CD14-positive monocyte (primary cell): ENCODE measurements around the gene CCDC85C. TPM values are rescaled to one million over a fixed set of nuclear protein-coding genes. Genes with fewer than 3 reads are reported as not detected.

Experiments used
- DNase-seq, 3 donors: peaks; one replicate each; pipeline ENCODE4 v3.0.0-alpha.2; 2011 to 2022
- H2AFZ ChIP-seq: 2 replicates; pipeline ENCODE4 v1.6.0; 2012; ENCODE audit warnings: mild to moderate bottlenecking, low read depth, low read length, inconsistent platforms; ENCODE audit not compliant: insufficient read depth, poor library complexity, severe bottlenecking
- H3K27ac ChIP-seq, 2 donors: 1 replicate in 1 of 2; 2 replicates in 1 of 2; pipeline ENCODE4 v1.5.1; 2012 to 2013; ENCODE audit warnings: low read length in 2 of 2, control low read depth in 1 of 2, inconsistent platforms in 1 of 2, low read depth in 1 of 2, mild to moderate bottlenecking in 1 of 2
- H3K27me3 ChIP-seq, 2 donors: one replicate each; pipeline versions ENCODE4 v1.6.0 to v1.6.1; 2011 to 2013; ENCODE audit warnings: low read length in 2 of 2; ENCODE audit not compliant: control insufficient read depth in 2 of 2, insufficient read depth in 2 of 2
- H3K36me3 ChIP-seq, 2 donors: replicated peaks in 1 of 2; 1 replicate in 1 of 2; 2 replicates in 1 of 2; pipeline versions ENCODE4 v1.5.1 to v1.6.1; 2012 to 2013; ENCODE audit warnings: low read length in 2 of 2, control low read depth in 1 of 2, inconsistent platforms in 1 of 2, mild to moderate bottlenecking in 1 of 2; ENCODE audit not compliant: insufficient read depth in 2 of 2, control insufficient read depth in 1 of 2
- H3K4me1 ChIP-seq, 2 donors: 1 replicate in 1 of 2; 2 replicates in 1 of 2; pipeline versions ENCODE4 v1.5.1 to v1.6.1; 2012 to 2013; ENCODE audit warnings: low read length in 2 of 2, control low read depth in 1 of 2, inconsistent platforms in 1 of 2, mild to moderate bottlenecking in 1 of 2, moderate library complexity in 1 of 2; ENCODE audit not compliant: insufficient read depth in 2 of 2, control insufficient read depth in 1 of 2
- H3K4me2 ChIP-seq: replicated peaks from 2 replicates; pipeline ENCODE3; 2012; ENCODE audit warnings: low read length, moderate library complexity, mild to moderate bottlenecking; ENCODE audit not compliant: poor library complexity, severe bottlenecking; ENCODE audit errors: extremely low read depth
- H3K4me3 ChIP-seq, 3 experiments: fragments of 200-600 bp in 1 of 3; sonication (generic) in 1 of 3; replicated peaks in 1 of 3; 1 replicate in 2 of 3; 2 replicates in 1 of 3; pipeline ENCODE4 v1.5.1; 2011 to 2013; ENCODE audit warnings: low read length in 3 of 3, mild to moderate bottlenecking in 3 of 3, control low read depth in 2 of 3, low read depth in 2 of 3, inconsistent platforms in 1 of 3, moderate library complexity in 1 of 3
- H3K79me2 ChIP-seq: 2 replicates; pipeline ENCODE4 v1.6.0; 2012; ENCODE audit warnings: mild to moderate bottlenecking, control low read depth, inconsistent platforms, low read length, moderate library complexity; ENCODE audit not compliant: insufficient read depth
- H3K9ac ChIP-seq: 2 replicates; pipeline ENCODE4 v1.6.0; 2017; ENCODE audit warnings: low read length, mild to moderate bottlenecking; ENCODE audit not compliant: insufficient read depth, poor library complexity, severe bottlenecking
- H3K9me3 ChIP-seq, 2 donors: replicated peaks in 1 of 2; 1 replicate in 1 of 2; 2 replicates in 1 of 2; pipeline versions ENCODE4 v1.5.1 to v1.6.1; 2012 to 2013; ENCODE audit warnings: low read length in 2 of 2, control low read depth in 1 of 2; ENCODE audit not compliant: control insufficient read depth in 1 of 2, insufficient read depth in 1 of 2
- H4K20me1 ChIP-seq: 2 replicates; pipeline ENCODE4 v1.6.0; 2012; ENCODE audit warnings: mild to moderate bottlenecking, low read length, control low read depth, moderate library complexity; ENCODE audit not compliant: insufficient read depth
- H3K27ac Mint-ChIP-seq, 7 donors: one replicate each; pipeline ENCODE4 v1.8.0; 2020; ENCODE audit warnings: mild to moderate bottlenecking in 7 of 7, mixed read lengths in 7 of 7, moderate library complexity in 6 of 7, inconsistent platforms in 2 of 7
- H3K27me3 Mint-ChIP-seq, 3 donors: one replicate each; pipeline ENCODE4 v1.8.0; 2021 to 2022; ENCODE audit warnings: low read depth in 3 of 3, mild to moderate bottlenecking in 3 of 3, mixed read lengths in 3 of 3, moderate library complexity in 3 of 3, inconsistent platforms in 1 of 3
- H3K36me3 Mint-ChIP-seq, 2 donors: one replicate each; pipeline ENCODE4 v1.8.0; 2020; ENCODE audit warnings: mixed read lengths in 2 of 2, inconsistent platforms in 1 of 2, mild to moderate bottlenecking in 1 of 2
- H3K4me1 Mint-ChIP-seq: one replicate; pipeline ENCODE4 v1.8.0; 2020; ENCODE audit warnings: mild to moderate bottlenecking, mixed read lengths
- H3K4me3 Mint-ChIP-seq, 2 donors: one replicate each; pipeline ENCODE4 v1.8.0; 2020; ENCODE audit warnings: mild to moderate bottlenecking in 2 of 2, mixed read lengths in 2 of 2, moderate library complexity in 1 of 2
- H3K9me3 Mint-ChIP-seq, 7 donors: one replicate each; pipeline ENCODE4 v1.8.0; 2020 to 2022; ENCODE audit warnings: mixed read lengths in 7 of 7, mild to moderate bottlenecking in 6 of 7, moderate library complexity in 6 of 7, inconsistent platforms in 2 of 7
- CTCF ChIP-seq: fragments of 200-600 bp; IDR thresholded peaks from one replicate; pipeline ENCODE4 v1.8.0; 2022; ENCODE audit warnings: antibody characterized with exemption, mild to moderate bottlenecking
- WGBS: methylation state at CpG from one replicate; pipeline ENCODE4 v1.1.5; 2013; ENCODE audit warnings: missing lambda C conversion rate; ENCODE audit not compliant: insufficient coverage; 5-methylcytosine and 5-hydroxymethylcytosine counted together
- intact Hi-C, 2 donors: fragments of 100-400 bp; cut with micrococcal nuclease; formaldehyde crosslinking; loops; one replicate each; pipeline versions ENCODE4 v1.15.0 to v1.15.1; 2023
- polyA plus RNA-seq, 3 donors: library from polyadenylated mRNA; depleted of rRNA in 1 of 3; unstranded in 2 of 3; stranded (reverse) in 1 of 3; fragments of 300-500 nt in 2 of 3; fragments of >200 nt in 1 of 3; fragmentation: Illumina TruSeq in 2 of 3; gene quantifications; 1 replicate in 2 of 3; 2 replicates in 1 of 3; pipeline ENCODE4 v1.2.3, GENCODE V29; 2012 to 2021

The CCDC85C gene
- polyA plus RNA-seq, 3 donors: under 0.01 to 0.03 TPM; not detected in 1

- intact Hi-C loops: no loop called here
- Histone ChIP-seq H3K9me3 (no peaks in the 10 kb centered on the region), H3K4me2 (no peak overlapping the region), H4K20me1 (no peaks in the 10 kb centered on the region), H3K4me3 (no peak overlapping the region), H3K27ac (no peak overlapping the region), H3K4me1 (no peaks in the 10 kb centered on the region), H2AFZ (no peak overlapping the region), H3K36me3 (no peaks in the 10 kb centered on the region), H3K79me2 (no peaks in the 10 kb centered on the region), H3K27me3 (no peaks in the 10 kb centered on the region), H3K9ac (no peak overlapping the region)
- WGBS: 95% methylated on average over 11 of the region's 16 CpGs
- H3K36me3 Mint-ChIP-seq: no peaks in the 10 kb centered on the region
- no peak for TF ChIP-seq CTCF
- H3K27me3 Mint-ChIP-seq: peaks cover 6 to 7% (median 6%) of the 10 kb centered on the region in 3 donors
- no peaks in the 10 kb centered on the region for H3K9me3 Mint-ChIP-seq
- H3K4me3 Mint-ChIP-seq: no peak overlapping the region
- H3K27ac Mint-ChIP-seq: no peak overlapping the region
- H3K4me1 Mint-ChIP-seq: no peaks in the 10 kb centered on the region
- no peak for DNase-seq
Measured at GRCh38 chr14:99586054-99586760, 17.8 kb downstream of the CCDC85C start.

GRCh38 chr14:99584823-99585222 is 19.2 kb downstream of the CCDC85C start:
- Histone ChIP-seq H3K9ac (no peak overlapping the region), H3K27me3 (no peaks in the 10 kb centered on the region), H3K9me3 (no peaks in the 10 kb centered on the region), H3K4me1 (no peaks in the 10 kb centered on the region), H4K20me1 (no peaks in the 10 kb centered on the region), H3K36me3 (no peaks in the 10 kb centered on the region), H3K79me2 (no peaks in the 10 kb centered on the region), H3K27ac (no peak overlapping the region), H3K4me2 (no peak overlapping the region), H3K4me3 (no peak overlapping the region), H2AFZ (no peak overlapping the region)
- 92% methylated on average over 2 of the region's 3 CpGs for WGBS
- DNase-seq: no peak
- no peak overlapping the region for H3K4me3 Mint-ChIP-seq
- peaks cover 4 to 6% (median 5%) of the 10 kb centered on the region in 3 donors for H3K27me3 Mint-ChIP-seq
- no peaks in the 10 kb centered on the region for H3K4me1 Mint-ChIP-seq
- H3K36me3 Mint-ChIP-seq: no peaks in the 10 kb centered on the region
- intact Hi-C loops: no loop called here
- TF ChIP-seq CTCF: no peak
- H3K27ac Mint-ChIP-seq: no peak overlapping the region
- no peaks in the 10 kb centered on the region for H3K9me3 Mint-ChIP-seq
